GM06990 (cell line): Measurements from ENCODE around the gene ANKRD44.

Experiments
- DNase-seq: peaks from one replicate; pipeline ENCODE4 v3.0.0-alpha.2; 2011; ENCODE audit not compliant: insufficient read length; ENCODE audit errors: extremely low read depth
- H3K27me3 ChIP-seq: replicated peaks from 2 replicates; pipeline ENCODE4 v1.6.0; 2011; ENCODE audit warnings: low read length; ENCODE audit not compliant: control insufficient read depth, insufficient read depth
- H3K36me3 ChIP-seq: 2 replicates; pipeline ENCODE4 v1.5.1; 2011; ENCODE audit warnings: low read length; ENCODE audit not compliant: control insufficient read depth, insufficient read depth
- H3K4me3 ChIP-seq: replicated peaks from 2 replicates; pipeline ENCODE4 v1.5.1; 2011; ENCODE audit warnings: low read depth, mild to moderate bottlenecking, control low read depth, low read length
- TF ChIP-seq, protein P1 (sequence below): IDR thresholded peaks from 2 replicates; pipeline ENCODE4 v1.5.1; 2011; ENCODE audit warnings: low read length, control low read depth, mild to moderate bottlenecking, inconsistent platforms; ENCODE audit not compliant: insufficient read depth, poor library complexity, severe bottlenecking

The ANKRD44 gene

DNA sequence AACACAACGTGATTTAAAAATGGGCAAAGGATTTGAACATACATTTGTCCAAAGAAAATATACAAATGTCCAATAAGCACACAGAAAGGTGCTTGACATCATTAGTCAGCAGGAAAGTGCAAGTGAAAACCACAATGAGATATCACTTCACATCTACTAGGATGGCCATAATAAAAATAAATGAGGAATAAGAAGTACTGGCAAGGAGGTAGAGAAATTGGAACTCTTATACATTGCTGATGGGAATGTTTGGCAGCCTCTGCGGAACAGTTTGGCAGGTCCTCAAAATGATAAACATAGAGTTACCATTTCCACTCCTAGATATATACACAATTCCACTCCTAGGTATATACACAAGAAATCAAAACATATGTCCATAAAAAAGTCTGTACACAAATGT is 333.1 kb downstream of the ANKRD44 start:
- no peak overlapping the region for H3K4me3 ChIP-seq
- no peaks in the 10 kb centered on the region for H3K36me3 ChIP-seq
- no peak for DNase-seq
- no peaks in the 10 kb centered on the region for H3K27me3 ChIP-seq
- TF ChIP-seq, protein P1, sequence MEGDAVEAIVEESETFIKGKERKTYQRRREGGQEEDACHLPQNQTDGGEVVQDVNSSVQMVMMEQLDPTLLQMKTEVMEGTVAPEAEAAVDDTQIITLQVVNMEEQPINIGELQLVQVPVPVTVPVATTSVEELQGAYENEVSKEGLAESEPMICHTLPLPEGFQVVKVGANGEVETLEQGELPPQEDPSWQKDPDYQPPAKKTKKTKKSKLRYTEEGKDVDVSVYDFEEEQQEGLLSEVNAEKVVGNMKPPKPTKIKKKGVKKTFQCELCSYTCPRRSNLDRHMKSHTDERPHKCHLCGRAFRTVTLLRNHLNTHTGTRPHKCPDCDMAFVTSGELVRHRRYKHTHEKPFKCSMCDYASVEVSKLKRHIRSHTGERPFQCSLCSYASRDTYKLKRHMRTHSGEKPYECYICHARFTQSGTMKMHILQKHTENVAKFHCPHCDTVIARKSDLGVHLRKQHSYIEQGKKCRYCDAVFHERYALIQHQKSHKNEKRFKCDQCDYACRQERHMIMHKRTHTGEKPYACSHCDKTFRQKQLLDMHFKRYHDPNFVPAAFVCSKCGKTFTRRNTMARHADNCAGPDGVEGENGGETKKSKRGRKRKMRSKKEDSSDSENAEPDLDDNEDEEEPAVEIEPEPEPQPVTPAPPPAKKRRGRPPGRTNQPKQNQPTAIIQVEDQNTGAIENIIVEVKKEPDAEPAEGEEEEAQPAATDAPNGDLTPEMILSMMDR: no peak

DNA sequence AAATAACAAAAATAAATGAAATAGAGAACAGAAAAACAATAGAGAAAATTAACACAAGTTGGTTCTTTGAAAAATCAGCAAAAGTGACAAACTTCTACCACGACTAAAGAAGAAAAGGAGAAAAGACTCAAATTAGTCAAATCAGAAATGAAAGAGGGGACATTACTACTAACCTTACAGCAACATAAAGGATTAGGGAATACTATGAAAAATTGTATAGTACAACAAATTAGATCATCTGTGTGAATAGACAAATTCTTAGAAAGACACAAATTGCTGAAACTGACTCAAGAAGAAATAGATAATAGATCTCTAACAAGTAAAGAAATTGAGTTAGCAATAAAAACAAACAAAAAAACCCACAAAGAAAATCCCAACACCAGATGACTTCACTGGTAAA is 335.6 kb downstream of the ANKRD44 start:
- TF ChIP-seq, protein P1: no peak
- Histone ChIP-seq H3K4me3 (no peak overlapping the region), H3K36me3 (no peaks in the 10 kb centered on the region), H3K27me3 (no peaks in the 10 kb centered on the region)
- DNase-seq: no peak

DNA sequence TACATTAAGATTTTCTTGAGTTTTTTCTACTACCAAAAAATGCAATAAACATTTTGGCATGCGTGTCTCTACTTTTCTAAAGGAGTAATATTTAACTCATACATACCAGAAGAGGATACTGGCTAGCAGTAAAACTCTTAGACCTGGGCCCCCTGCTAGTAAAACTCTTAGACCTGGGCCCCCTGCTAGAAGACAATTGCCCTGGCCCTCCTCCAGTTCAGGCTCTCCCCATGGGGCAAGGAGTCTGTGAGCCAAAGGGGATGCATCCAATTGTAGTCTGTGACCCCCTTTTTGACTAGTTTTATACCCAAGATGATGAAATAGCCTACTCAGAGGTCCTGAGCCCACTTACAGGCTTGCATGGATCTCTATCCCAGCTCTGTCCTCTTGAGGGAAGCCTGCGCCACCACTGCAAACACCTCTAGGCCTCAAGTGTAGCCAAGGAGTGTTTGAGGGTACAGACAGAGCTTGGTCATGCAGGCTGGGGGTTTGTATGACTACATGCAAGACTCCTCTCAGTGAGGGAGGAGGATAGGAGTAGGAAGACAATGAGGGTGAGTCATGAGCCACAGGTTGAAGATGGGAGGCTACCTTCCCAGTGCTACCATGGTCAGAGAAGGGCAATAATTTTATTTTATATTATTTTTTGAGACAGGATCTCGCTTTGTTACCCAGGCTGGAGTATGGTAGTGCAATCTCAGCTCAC is 338.9 kb downstream of the ANKRD44 start:
- no peak for DNase-seq
- H3K27me3 ChIP-seq: no peaks in the 10 kb centered on the region
- H3K4me3 ChIP-seq: no peak overlapping the region
- H3K36me3 ChIP-seq: no peaks in the 10 kb centered on the region
- TF ChIP-seq, protein P1: no peak

DNA sequence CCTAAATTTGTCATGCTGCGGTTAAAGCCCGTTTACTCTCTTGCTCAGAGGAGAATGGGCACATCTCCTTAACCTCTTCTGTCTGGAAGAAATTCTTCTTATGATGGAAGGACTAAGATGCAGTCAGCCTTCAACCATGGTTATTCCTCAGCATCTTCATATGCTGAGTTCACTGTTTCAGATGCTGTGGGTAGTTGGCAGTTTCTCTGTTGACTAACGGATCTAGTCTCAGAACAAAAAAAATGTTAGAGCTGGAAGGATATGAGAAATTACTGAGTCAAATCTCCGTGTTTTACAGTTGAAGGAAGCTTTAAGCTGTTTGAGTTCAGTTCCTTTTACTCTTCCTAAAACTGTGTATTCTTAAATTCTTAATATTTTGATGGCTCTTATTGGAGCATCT is 340.5 kb downstream of the ANKRD44 start:
- TF ChIP-seq, protein P1: no peak
- Histone ChIP-seq H3K4me3 (no peak overlapping the region), H3K27me3 (no peaks in the 10 kb centered on the region), H3K36me3 (no peaks in the 10 kb centered on the region)
- DNase-seq: no peak

DNA sequence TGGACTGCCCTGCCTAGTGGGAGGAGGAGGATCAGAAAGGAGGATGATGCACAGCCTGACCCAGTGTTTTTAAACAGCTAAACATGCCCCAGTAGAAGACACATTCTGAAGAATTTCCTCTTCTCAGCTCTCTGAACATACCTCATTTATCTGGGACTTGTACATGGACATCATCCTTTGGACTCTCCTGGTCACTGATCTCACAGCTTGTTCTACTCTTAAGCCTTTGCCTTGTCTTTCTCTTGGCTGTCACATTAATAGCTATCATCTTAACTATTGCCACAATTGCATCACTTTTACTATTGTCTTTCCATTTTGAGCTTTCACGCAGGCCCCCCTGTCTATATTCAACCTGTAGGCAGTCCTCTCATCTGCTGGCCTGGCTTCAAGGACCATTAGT is 342.1 kb downstream of the ANKRD44 start:
- H3K36me3 ChIP-seq: no peaks in the 10 kb centered on the region
- no peak overlapping the region for H3K4me3 ChIP-seq
- TF ChIP-seq, protein P1: no peak
- no peak for DNase-seq
- no peaks in the 10 kb centered on the region for H3K27me3 ChIP-seq

DNA sequence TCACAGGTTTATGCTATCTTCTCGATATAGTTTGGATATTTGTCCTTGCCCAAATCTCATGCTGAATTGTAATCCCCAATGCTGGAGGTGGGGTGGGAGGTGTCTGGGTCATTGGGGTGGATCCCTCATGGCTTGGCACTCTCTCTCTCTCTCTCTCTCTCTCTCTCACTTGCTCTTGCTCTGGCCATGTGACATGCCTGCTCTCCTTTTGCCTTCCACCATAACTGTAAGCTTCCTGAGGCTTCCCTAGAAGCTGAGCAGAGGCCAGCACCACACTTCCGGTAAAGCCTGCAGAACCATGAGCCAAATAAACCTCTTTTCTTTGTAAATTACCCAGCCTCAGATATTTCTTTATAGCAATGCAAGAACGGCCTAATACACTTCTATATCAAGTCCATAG is 342.8 kb downstream of the ANKRD44 start:
- H3K36me3 ChIP-seq: no peaks in the 10 kb centered on the region
- no peak for DNase-seq
- no peak overlapping the region for H3K4me3 ChIP-seq
- TF ChIP-seq, protein P1: no peak
- no peaks in the 10 kb centered on the region for H3K27me3 ChIP-seq
